Skeletal muscle cell (primary cell): ENCODE results near the gene RNF115.
A peak's percentile ranks its signal among the peaks of the same experiment; 100 is the strongest.
"Not testable (repeated sequence)": the region's sequence is repeated elsewhere in the genome, so short reads cannot be mapped to it uniquely, and the experiment has no call there.

Experiments used
- DNase-seq: peaks from one replicate; pipeline ENCODE4 v3.0.0-alpha.2; 2010; ENCODE audit warnings: low read depth
- H3K4me3 ChIP-seq: 2 replicates; pipeline ENCODE4 v1.5.1; 2011; ENCODE audit warnings: low read depth, mild to moderate bottlenecking, control low read depth, low read length, moderate library complexity

The RNF115 gene

GRCh38 chr1:145830810-145831209, 6.9 kb upstream of the RNF115 start:
- not testable (repeated sequence) for H3K4me3 ChIP-seq, DNase-seq

GRCh38 chr1:145828367-145829026, 4.6 kb upstream of the RNF115 start:
- no peak overlapping the region for H3K4me3 ChIP-seq
- no peak for DNase-seq

GRCh38 chr1:145827966-145828365, 4.1 kb upstream of the RNF115 start:
- no peak for DNase-seq

GRCh38 chr1:145826030-145826429, 2.1 kb upstream of the RNF115 start:
- H3K4me3 ChIP-seq, result no peak overlapping the region
- DNase-seq, result no peak

More at GRCh38 chr1:145827966-145828365, 4.1 kb upstream of the RNF115 start:
- H3K4me3 ChIP-seq, result no peak overlapping the region

- no peak for DNase-seq
Observed at GRCh38 chr1:145824499-145824842, 576 bp upstream of the RNF115 start.

GRCh38 chr1:145822779-145823331, 1.0 kb downstream of the RNF115 start:
- DNase-seq, result not testable (repeated sequence)
- peak overlapping the region; percentile 28 for H3K4me3 ChIP-seq

More at GRCh38 chr1:145824499-145824842, 576 bp upstream of the RNF115 start:
- peak overlapping the region; percentile 96 for H3K4me3 ChIP-seq

- not testable (repeated sequence) for DNase-seq
Observed at GRCh38 chr1:145818095-145818494, 5.8 kb downstream of the RNF115 start.

GRCh38 chr1:145812977-145813810, 10.7 kb downstream of the RNF115 start:
- not testable (repeated sequence) for H3K4me3 ChIP-seq, DNase-seq

More at GRCh38 chr1:145818095-145818494, 5.8 kb downstream of the RNF115 start:
- not testable (repeated sequence) for H3K4me3 ChIP-seq

GRCh38 chr1:145806844-145807243, 17.1 kb downstream of the RNF115 start:
- DNase-seq, result no peak
- H3K4me3 ChIP-seq, result no peak overlapping the region

- no peak for DNase-seq
- no peak overlapping the region for H3K4me3 ChIP-seq
Observed at GRCh38 chr1:145806408-145806807, 17.5 kb downstream of the RNF115 start.

- peak; percentile 18 for DNase-seq
- no peak overlapping the region for H3K4me3 ChIP-seq
Observed at GRCh38 chr1:145805057-145805456, 18.8 kb downstream of the RNF115 start.

- H3K4me3 ChIP-seq, result no peak overlapping the region
- no peak for DNase-seq
Observed at GRCh38 chr1:145804235-145805045, 19.5 kb downstream of the RNF115 start.

- no peak for DNase-seq
- no peak overlapping the region for H3K4me3 ChIP-seq
Observed at GRCh38 chr1:145799806-145800205, 24.1 kb downstream of the RNF115 start.

GRCh38 chr1:145796753-145797152, 27.1 kb downstream of the RNF115 start:
- H3K4me3 ChIP-seq, result no peak overlapping the region
- no peak for DNase-seq

- H3K4me3 ChIP-seq, result no peak overlapping the region
- DNase-seq, result no peak
Observed at GRCh38 chr1:145795257-145795881, 28.5 kb downstream of the RNF115 start.

- DNase-seq, result no peak
- no peak overlapping the region for H3K4me3 ChIP-seq
Observed at GRCh38 chr1:145792484-145792883, 31.4 kb downstream of the RNF115 start.

GRCh38 chr1:145791860-145792259, 32.0 kb downstream of the RNF115 start:
- H3K4me3 ChIP-seq, result not testable (repeated sequence)

GRCh38 chr1:145788580-145788979, 35.3 kb downstream of the RNF115 start:
- H3K4me3 ChIP-seq, result no peak overlapping the region
- no peak for DNase-seq

More at GRCh38 chr1:145791860-145792259, 32.0 kb downstream of the RNF115 start:
- not testable (repeated sequence) for DNase-seq

GRCh38 chr1:145786271-145786670, 37.6 kb downstream of the RNF115 start:
- no peak for DNase-seq
- H3K4me3 ChIP-seq, result no peak overlapping the region
